Activated CD8-positive, alpha-beta memory T cell treated with anti-CD3 and anti-CD28 coated beads, Interleukin-2, amount 50 U/mL, for 48 hours (primary cell): ENCODE results near the gene WDR20.
"Not testable (repeated sequence)": the region's sequence is repeated elsewhere in the genome, so short reads cannot be mapped to it uniquely, and the experiment has no call there.

Experiments used
- DNase-seq: peaks from one replicate; pipeline ENCODE4 v3.0.0-alpha.2; 2020

The WDR20 gene

DNA sequence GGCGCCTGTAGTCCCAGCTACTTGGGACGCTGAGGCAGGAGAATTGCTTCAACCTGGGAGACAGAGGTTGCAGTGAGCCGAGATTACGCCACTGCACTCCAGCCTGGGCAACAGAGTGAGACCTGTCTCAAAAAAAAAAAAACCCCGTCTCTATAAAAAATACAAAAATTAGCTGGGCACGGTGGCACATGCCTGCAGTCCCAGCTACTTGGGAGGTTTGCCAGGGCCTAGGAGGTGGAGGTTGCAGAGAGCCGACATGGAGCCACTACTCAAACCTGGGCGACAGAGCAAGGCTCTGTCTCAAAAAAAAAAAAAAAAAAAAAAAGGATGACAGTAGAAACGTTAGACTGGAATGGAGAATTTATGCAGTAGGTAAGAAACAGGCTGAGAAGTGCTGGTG, 5.7 kb upstream of the WDR20 start:
- not testable (repeated sequence) for DNase-seq

DNA sequence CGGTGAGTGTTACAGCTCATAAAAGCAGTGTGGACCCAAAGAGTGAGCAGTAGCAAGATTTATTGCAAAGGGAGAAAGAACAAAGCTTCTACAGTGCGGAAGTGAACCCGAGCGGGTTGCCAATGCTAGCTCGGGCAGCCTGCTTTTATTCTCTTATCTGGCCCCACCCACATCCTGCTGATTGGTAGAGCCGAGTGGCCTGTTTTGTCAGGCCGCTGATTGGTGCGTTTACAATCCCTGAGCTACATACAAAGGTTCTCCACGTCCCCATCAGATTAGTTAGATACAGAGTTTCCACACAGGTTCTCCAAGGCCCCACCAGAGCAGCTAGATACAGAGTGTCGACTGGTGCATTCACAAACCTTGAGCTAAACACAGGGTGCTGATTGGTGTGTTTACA, 5.0 kb upstream of the WDR20 start:
- DNase-seq, result not testable (repeated sequence)

DNA sequence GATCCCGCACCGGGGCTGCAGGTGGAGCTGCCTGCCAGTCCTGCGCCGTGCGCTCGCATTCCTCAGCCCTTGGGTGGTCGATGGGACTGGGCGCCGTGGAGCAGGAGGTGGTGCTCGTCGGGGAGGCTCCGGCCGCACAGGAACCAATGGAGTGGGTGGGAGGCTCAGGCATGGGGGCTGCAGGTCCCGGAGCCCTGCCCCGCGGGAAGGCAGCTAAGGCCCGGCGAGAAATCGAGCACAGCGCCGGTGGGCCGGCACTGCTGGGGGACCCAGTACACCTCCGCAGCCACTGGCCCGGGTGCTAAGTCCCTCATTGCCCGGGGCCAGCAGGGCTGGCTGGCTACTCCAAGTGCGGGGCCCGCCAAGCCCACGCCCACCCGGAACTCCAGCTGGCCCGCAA, 4.2 kb upstream of the WDR20 start:
- DNase-seq, result not testable (repeated sequence)

DNA sequence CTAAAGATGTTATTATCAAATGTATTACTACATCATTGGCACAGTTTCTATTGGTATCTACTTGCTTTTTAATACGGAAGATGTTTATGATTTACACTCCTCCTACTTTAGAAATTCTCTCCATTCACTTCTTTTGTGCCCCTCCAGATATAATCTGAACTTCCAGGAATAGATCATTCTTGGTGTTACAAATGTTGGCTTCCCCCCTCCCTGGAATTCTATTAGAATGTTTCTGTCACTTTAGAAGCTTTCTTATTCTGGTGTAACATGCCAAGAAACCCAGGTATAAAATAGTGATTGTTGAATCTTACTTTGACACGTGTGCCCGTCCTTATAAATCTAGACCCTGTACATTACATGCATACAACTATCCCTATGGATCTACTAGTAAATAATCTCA, 1.2 kb upstream of the WDR20 start:
- no peak for DNase-seq

DNA sequence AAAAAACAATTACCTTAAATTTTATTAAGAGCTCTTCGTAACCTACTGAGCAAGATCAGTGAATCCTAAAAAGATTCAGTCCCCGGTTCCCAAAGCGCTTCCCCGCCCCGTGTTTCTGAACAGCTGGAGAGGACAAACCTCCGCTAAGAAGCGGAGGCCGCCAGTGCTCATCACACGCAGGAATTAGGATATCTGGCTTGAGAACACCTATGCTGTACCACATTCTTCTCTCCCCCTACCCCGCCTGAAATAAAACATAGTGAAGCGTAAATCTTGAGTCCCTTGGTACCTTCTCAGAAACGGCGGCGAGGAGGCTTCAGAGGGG, 774 bp upstream of the WDR20 start:
- no peak for DNase-seq

DNA sequence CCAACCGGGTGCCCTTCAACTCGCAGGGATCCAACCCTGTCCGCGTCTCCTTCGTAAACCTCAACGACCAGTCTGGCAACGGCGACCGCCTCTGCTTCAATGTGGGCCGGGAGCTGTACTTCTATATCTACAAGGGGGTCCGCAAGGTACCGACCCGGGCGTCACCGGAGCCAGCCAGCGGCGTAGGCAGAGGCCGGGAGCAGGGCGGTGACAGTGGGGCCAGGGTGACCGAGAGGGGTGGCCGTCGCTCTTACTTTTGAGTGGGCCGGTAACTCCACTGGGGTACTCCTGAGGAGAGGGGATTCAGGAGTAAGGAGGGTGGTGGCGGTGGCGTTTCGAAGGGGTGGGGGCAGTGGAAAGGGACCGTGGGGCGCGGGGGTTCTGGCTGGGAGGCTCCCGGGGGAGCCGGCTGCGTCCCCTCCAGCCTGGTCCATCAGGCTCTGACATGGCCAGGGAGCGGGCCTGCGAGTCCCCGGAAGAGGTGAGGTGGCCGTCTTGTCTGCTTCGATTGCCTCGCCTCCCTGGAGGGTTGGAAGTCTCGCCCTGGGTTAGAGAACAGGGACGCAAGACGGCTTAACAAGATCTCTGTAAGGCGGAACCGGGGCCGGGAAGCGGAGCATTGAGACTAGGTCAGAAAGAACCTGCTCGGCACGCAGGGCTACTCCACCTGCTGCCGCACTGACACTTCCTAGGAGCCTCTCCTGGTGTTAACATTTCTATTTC, 491 bp downstream of the WDR20 start:
- DNase-seq, result peak; percentile 73

DNA sequence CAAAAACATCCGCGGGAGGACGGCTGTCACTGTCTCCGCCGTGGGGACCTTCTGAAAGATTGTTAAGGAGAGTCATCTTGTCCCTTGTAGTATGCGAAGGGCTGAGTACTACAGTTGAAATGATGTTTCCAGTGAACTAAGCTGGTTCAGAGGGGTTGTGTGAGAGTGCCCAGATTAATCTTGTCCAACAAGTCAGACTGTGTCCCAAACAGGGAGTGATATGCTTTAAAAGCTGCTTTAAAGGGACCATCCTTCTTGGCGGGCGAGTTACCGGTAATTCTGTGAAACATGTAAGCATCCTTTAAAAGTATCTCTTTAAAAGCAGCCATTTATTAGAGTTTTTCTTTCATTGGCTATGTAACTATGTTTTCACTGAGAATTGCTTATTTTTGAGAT, 1.1 kb downstream of the WDR20 start:
- DNase-seq, result no peak

DNA sequence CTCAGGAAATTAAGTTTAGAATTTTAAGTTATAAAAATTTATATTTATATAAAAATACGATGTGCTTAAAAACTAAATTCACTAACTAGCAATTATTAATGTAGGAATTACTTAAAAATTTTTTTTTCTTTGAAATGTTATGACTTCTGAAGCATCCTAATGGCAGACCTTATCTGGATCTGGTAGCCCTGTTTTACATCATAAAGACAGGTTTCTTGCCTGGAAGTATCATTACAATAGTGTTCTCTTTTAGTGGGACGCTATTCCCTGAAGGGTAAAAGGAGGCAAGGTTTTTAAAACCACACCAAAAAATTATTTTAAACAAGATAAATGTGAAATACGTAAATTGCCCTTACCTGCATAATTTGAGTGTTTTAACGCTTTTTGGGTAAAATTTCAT, 2.1 kb downstream of the WDR20 start:
- DNase-seq, result no peak

DNA sequence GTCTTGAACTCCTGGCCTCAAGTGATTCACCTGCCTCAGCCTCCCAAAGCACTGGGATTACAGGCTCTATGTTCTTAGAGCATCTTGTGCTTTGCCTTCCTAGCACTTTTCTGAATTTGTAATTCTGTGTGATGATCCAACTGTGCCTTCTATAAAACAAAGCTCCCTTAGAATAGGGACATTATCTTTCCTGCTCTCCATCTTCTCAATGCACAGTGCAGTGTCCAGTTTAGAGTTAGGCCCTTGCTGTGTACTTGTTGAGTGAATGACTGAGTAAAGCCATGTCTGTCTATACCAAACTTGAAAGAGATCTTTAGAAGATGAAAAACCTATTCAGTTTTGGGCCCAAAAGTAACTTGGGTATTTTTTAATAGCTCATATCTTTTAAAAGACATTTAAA, 5.2 kb downstream of the WDR20 start:
- no peak for DNase-seq

DNA sequence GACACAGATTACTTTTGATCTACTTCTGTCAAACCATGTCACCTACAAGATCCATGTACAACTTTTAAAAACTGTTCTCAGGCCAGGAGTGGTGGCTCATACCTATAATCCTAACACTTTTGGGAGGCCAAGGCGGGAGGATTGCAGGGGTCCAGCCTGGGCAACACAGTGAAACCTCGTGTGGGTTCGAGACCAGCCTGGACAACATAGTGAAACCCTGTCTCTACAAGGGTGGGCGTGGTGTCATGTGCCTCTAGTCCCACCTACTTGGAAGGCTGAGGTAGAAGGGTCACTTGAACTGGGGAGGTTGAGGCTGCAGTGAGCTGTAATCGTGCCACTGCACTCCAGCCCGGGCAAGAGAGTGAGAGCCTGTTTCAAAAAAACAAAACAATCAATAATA, 5.7 kb downstream of the WDR20 start:
- no peak for DNase-seq

DNA sequence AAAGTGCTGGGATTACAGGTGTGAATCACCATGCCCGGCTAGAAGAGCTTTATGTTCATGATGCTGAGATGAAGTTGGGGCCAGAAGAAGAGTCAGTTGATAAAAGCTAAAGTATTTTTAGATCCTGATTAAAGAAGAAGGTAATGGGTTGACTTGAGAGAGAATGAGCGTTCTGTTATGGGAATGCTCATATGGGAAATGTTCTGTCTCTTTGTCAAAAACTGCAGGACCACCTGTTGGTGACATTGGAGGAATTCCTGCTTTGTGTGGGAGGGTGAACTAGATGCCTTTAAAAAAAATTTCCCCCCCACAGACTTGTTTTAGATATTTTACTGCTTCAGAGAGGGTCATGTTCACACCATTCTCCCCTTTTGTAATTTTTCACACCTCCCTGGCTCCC, 6.7 kb downstream of the WDR20 start:
- DNase-seq, result no peak

DNA sequence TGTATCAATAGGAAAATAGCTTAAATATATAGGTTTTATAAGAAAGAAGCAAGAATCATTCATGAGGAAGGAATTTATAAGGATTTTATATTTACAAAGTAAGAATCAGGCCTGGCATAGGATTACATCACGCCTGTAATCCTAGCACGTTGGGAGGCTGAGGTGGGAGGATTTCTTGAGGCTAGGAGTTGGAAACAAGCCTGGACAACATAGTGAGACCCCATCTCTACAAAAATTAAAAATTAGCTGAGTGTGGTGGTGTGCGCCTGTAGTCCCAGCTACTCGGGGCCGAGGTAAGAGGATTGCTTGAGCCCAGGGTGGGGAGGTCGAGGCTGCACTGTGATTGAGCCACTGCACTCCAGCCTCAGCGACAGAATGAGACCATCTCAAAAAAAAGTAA, 10.4 kb downstream of the WDR20 start:
- DNase-seq, result no peak

DNA sequence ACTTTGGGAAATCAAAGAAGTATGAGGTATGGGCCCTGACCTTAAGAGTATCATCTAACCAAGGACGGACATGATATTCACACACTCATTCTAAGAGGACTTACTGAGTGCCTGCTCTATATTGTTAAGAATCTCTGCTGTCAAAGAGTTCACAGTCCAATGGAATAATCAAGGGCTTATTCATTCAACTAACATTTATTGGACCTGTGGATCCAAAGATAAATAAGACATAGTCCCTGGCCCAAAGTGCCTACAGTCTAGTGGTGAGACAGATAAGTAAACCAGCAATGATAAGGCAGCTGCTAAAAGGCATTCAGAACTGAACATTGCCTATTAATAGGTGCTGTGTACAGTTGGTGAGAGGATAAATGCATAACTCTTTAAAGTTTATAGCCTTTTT, 11.0 kb downstream of the WDR20 start:
- DNase-seq, result no peak

DNA sequence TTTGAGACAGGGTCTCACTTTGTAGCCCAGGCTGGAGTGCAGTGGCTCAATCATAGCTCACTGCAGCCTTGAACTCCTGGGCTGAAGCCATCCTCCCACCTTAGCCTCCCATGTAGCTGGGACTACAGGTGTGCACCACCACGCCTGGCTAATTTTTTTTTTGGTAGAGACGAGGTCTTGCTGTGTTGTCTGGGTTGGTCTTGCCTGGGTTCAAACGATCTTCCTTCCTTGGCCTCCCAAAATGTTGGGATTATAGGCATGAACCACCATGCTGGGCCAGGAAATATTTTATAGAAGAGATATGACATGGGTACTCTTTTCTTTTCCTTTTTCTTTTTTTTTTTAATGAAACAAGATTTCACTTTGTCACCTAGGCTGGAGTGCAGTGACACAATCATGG, 11.7 kb downstream of the WDR20 start:
- DNase-seq, result not testable (repeated sequence)

DNA sequence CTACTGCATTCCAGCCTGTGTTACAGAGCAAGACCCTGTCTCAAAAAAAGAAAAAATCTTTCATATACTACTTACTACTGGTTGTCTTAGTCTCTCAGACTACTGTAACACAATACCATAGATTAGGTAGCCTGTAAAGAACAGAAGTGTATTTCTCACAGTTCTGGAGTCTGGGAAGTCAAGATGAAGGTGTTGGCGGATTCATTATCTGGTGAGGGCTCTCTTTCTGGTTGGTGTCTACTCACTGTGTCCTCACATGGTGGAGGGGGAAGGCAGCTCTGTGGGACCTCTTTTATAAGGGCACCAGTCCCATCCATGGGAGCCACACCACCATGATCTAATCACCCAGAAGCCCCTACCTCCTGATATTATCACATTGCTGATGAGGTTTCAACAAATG, 14.4 kb downstream of the WDR20 start:
- DNase-seq, result no peak

DNA sequence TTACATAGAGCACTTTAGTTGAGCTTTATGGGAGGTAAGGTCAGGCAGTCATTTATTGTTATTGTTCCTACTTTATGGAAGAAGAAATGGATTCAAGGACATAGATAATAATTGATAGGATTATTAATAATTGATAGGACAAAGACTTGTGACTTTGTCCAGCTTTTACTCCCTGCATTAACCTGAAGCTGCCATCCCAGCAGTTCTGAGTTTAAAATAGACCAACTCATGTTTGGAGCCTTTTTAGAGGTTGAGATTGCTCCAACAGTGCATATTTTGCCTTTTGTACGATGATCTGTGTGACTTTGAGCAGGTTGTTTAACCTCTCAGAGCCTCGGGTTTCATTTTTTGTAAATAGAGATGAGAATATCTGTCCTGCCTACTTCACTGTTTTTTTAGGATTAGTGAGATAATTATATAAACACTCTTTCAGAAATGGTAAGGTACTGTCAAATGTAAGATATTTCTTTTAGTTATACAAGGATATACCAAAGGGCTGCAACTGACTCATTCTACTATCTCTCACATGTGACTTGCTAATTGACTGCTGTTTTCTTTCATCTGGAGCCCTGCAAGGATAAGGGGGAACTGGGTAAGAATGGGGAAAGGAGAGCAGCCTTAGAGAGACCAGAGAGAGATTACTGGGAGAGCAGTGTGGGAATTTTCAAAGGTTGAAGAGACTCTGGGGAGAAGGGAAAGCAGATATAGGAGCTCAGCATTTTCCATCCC, 15.3 kb downstream of the WDR20 start:
- no peak for DNase-seq

DNA sequence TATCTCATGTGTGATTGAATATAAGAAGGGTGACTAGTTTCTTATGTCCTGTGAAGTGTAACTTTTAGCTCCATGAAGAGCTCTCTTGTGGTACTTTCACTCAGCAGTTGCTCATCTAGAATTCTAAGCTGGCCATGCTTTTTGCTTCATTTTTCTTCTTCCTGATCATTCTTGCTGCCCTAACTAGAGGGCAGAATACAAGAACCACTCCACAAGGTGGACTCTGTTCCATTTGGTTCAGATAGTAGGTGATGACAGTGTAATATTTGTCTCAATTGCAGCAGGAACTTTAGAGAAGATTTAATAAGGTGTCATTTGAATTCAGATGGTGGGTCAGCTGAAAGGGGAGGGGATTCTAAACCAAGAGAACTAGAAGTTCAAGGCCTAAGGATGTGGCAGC, 17.6 kb downstream of the WDR20 start:
- DNase-seq, result no peak

DNA sequence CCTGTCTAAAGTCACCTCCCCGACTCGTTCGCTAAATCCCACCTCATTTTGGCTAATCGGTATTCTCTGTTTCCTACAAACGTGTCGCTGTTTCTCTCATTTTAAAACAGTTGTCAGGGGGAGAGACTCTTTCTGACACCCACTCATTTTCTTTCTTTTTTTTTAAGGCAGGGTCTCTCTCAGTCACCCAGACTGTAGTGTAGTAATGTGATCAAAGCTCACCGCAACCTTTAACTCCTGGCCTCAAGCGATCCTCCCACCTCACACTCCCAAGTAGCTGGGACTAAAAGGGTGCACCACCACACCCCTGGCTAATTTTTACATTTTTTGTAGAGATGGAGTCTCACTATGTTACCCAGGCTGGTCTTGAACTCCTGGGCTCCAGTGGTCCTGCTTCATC, 19.1 kb downstream of the WDR20 start:
- no peak for DNase-seq

DNA sequence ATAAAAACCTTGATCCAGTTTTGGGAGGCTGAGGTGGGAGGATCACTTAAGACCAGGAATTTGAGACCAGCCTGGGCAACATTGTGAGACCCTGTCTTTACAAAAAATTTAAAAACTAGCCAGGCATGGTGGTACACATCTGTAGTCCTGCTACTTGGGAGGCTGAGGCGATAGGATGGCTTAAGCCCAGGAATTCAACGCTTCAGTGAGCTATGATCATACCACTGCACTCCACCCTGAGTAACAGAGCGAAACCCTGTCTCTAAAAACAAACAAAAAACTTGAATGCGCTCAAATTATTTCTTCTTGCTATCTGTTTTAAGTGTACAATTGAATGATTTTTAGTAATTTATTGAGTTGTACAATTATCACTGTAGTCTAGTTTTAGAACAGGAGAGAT, 20.1 kb downstream of the WDR20 start:
- DNase-seq, result no peak

DNA sequence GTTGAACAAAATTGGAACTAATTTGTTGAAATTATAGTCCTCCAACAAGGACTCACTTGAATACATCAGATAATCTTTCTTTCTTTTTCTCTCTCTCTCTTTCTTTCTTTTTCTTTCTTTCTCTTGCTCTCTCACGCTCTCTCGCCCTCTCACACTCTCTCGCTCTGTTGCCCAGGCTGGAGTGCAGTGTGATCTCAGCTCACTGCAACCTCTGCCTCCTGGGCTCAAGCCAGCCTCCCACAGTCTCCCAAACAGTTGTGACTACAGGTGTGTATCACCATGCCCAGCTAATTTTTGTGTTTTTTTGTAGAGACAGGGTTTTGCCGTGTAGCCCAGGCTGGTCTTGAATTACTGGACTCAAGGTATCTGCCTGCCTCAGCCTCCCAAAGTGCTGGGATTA, 22.8 kb downstream of the WDR20 start:
- no peak for DNase-seq

DNA sequence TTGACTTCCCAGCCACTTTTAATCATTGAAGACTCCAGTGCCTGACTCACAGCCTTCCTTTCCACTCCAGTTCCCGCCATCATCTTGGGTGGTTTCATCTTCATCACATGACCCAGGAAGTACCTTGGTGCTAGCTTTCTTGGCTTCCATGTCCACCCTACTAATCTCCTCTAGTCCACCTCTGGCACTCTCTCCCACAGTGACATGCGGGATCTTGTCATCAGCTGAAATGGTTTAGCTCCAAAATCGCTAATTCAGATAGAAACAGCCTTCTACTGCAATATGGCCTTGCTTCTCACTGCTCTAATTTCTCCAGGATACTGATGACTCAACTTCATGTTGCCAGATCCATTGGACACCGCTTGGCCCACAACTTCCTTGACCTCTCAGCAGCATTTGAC, 24.5 kb downstream of the WDR20 start:
- no peak for DNase-seq

DNA sequence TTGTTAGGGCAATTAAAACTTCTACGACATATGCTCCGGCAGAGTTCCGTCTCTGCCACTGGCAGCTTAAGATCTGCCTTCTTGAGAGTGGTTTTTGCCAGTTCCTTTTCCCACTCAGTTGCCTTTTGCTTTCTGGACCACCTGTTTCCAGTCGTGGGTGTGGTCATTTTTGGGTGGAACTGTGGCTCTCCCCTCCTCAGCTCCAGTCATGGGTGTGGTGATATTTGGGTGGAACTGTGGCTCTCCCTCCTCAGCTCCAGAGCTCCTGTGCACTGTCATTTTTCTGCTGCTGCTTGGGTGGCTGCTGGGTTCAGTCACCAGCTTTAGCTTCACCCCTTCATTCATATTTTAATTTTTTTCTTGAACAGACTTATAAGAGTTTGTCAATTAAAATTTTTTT, 25.3 kb downstream of the WDR20 start:
- no peak for DNase-seq

DNA sequence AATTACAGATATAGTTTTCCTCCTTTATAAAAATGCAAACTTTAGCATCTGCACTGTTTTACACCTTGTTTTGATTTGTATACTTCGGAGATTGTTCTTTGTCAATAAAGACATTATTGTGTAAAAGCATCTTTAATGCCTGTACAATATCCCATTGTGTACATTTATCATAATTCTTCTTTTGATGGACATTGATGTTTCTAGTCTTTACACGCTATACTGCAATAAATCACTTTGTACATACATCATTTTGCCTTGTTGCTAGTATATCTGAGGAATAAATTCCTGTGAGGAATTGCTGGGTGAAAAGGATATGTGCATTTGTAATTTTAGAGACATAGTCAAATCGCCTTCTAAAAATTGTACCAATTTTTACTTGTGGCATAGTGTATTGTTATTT, 30.4 kb downstream of the WDR20 start:
- no peak for DNase-seq

DNA sequence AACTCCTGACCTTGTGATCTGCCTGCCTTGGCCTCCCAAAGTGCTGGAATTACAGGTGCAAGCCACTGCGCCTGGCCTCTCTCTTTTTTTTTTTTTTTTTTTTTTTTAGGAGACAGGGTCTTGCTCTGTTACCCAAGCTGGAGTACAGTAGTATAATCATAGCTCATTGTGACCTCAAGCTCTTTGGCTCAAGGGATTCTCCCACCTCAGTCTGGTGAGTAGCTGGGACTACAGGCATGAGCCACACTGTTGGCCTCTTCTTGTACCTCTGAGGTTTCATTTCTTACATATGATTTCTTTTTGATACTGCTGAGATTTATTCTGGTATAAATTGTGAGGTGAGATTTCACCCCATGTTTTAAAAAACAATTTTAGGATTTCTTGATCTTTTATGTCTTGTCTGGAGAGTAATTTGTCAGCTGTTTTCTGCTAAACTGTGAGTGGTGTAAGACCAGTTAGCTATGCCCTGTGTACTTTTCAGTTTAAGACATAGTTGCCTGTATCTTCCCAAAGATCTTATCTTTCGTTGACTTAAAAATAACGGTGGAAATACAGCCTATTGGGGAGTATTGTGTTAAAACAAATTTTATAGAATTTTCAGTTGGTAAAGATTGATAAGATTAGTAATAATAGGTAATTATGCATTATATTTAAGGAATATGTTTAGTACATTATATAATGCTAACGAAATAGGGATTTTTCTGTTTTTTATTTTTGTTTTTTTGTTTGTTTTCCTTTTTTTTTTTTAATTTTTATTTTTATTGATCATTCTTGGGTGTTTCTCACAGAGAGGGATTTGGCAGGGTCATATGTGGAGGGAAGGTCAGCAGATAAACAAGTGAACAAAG, 31.7 kb downstream of the WDR20 start:
- DNase-seq, result no peak

DNA sequence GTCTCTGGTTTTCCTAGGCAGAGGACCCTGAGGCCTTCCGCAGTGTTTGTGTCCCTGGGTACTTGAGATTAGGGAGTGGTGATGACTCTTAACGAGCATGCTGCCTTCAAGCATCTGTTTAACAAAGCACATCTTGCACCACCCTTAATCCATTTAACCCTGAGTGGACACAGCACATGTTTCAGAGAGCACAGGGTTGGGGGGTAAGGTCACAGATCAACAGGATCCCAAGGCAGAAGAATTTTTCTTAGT, 32.2 kb downstream of the WDR20 start:
- not testable (repeated sequence) for DNase-seq
